K562 (cell line): ENCODE measurements around the gene IRF5. TPM values are rescaled to one million over a fixed set of nuclear protein-coding genes. Genes with fewer than 3 reads are reported as not detected.

Experiments
- BCL6 ChIP-seq: fragments of 250-450 bp; sonication (Bioruptor Pico); IDR thresholded peaks from 2 replicates; pipeline ENCODE4 v1.4.0; 2020
- BDP1 ChIP-seq: IDR thresholded peaks from 3 replicates; pipeline ENCODE4 v1.6.1; 2011; ENCODE audit not compliant: insufficient read length, insufficient read depth
- BRD4 ChIP-seq: fragments of 200-600 bp; sonication (generic); IDR thresholded peaks from 2 replicates; pipeline ENCODE4 v1.6.1; 2017; ENCODE audit warnings: inconsistent platforms
- BRF1 ChIP-seq: IDR thresholded peaks from 3 replicates; pipeline ENCODE4 v1.6.1; 2011; ENCODE audit warnings: borderline replicate concordance, mild to moderate bottlenecking; ENCODE audit not compliant: insufficient read length; ENCODE audit errors: extremely low read depth
- HIVEP1 ChIP-seq: fragments of 250-450 bp; sonication (Bioruptor Pico); IDR thresholded peaks from 2 replicates; pipeline ENCODE4 v1.4.0; 2020; ENCODE audit warnings: mild to moderate bottlenecking
- NCOA1 ChIP-seq: fragments of 450-650 bp; IDR thresholded peaks from 2 replicates; pipeline ENCODE4 v1.6.1; 2016; ENCODE audit warnings: low read depth
- NCOA2 ChIP-seq, 2 experiments: fragments of 450-650 bp; IDR thresholded peaks; 2 replicates each; pipeline ENCODE4 v1.6.1; 2018; ENCODE audit warnings: mild to moderate bottlenecking in 2 of 2, moderate library complexity in 1 of 2; ENCODE audit not compliant: partially characterized antibody in 2 of 2
- STAT5A ChIP-seq: IDR thresholded peaks from 2 replicates; pipeline ENCODE4 v1.6.1; 2012; ENCODE audit warnings: low read length, inconsistent platforms, borderline replicate concordance
- U2AF2 ChIP-seq: fragments of 200-400 bp; formaldehyde crosslinking; optimal IDR thresholded peaks from 2 replicates; pipeline ENCODE3; 2017; ENCODE audit warnings: low read depth, mild to moderate bottlenecking, low read length
- ZNF589 ChIP-seq: fragments of 200-800 bp; sonication (Bioruptor generic); IDR thresholded peaks from 2 replicates; pipeline ENCODE4 v1.6.1; 2016; ENCODE audit warnings: low read depth, missing genetic modification characterization, missing compliant biosample characterization
- ZNF699 ChIP-seq: fragments of 250-450 bp; sonication (Bioruptor Pico); IDR thresholded peaks from 2 replicates; pipeline ENCODE4 v1.8.0; 2021; ENCODE audit warnings: mild to moderate bottlenecking, moderate library complexity; ENCODE audit not compliant: insufficient replicate concordance
- polyA plus RNA-seq, 8 experiments: library from polyadenylated mRNA; depleted of rRNA in 4 of 8; stranded (reverse) in 5 of 8; unstranded in 3 of 8; fragments of >200 nt; fragmentation: Nextera tagmentation in 2 of 8; fragmentation: Illumina TruSeq in 1 of 8; extraction: Ambion mirVana in 2 of 8; extraction: Trizol in 1 of 8; gene quantifications; 2 replicates each; pipeline versions ENCODE4 v1.2.1 to v1.2.3, GENCODE V29; 2011 to 2014; ENCODE audit warnings: inconsistent platforms in 1 of 8, missing spikeins in 1 of 8
- small RNA-seq: library from RNA; depleted of rRNA; stranded (forward); fragments of <200 nt; gene quantifications from one replicate; pipeline ENCODE3, GENCODE V24; 2014
- total RNA-seq, 7 experiments: library from RNA; depleted of rRNA in 6 of 7; stranded (reverse); fragments of >200 nt in 6 of 7; fragmentation: Illumina TruSeq in 2 of 7; extraction: Trizol in 2 of 7; gene quantifications; 2 replicates each; pipeline versions ENCODE4 v1.2.1 to v1.2.3, GENCODE V29; 2011 to 2021; ENCODE audit warnings: low replicate concordance in 1 of 7
- TF ChIP-seq, protein P1 (sequence below): sonication (generic); formaldehyde crosslinking; IDR thresholded peaks from 2 replicates; pipeline ENCODE4 v1.8.0; 2022; ENCODE audit warnings: missing genetic modification reagents, mild to moderate bottlenecking, moderate library complexity, borderline replicate concordance
- TF ChIP-seq, protein P2 (sequence below): sonication (generic); formaldehyde crosslinking; IDR thresholded peaks from 2 replicates; pipeline ENCODE4 v1.8.0; 2022; ENCODE audit warnings: mild to moderate bottlenecking, missing genetic modification reagents

IRF5 gene
- total and polyA plus RNA-seq, 9 of the 15 experiments (the other 6 are each of a cell fraction or from before 2014, with no cell fraction given) = 0.04 TPM; not detected in 8

DNA sequence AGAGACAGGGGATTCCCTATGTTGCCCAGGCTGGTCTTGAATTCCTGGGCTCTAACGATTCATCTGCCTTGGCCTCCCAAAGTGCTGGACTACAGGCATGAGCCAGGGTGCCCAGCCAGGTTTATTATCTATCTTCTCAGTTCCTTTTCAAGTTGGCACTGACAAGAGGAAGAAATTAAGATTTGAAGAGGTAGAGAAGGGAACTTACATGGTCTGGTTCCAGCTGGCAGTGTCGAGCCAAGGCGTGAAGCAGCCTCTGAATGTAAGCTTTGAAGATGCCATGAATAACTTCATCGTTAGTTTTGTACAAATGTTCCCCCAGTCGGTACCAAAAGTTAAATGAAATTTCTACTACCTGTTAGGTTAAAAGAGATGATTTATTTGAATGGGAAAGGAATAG is 59.5 kb downstream of the IRF5 start (continued):
- TF ChIP-seq BDP1 (no peak), ZNF699 (CRISPR knock-in tag) (no peak), HIVEP1 (no peak), ZNF589 (no peak), BRD4 (no peak), BRF1 (no peak), BCL6 (CRISPR knock-in tag) (no peak), NCOA2 (IDR thresholded peaks at IDR 0.05; ENCODE audit: partially characterized antibody in 2 of 2) (no peak), STAT5A (no peak), NCOA1 (no peak), U2AF2 (no peak)
- TF ChIP-seq, protein P1, sequence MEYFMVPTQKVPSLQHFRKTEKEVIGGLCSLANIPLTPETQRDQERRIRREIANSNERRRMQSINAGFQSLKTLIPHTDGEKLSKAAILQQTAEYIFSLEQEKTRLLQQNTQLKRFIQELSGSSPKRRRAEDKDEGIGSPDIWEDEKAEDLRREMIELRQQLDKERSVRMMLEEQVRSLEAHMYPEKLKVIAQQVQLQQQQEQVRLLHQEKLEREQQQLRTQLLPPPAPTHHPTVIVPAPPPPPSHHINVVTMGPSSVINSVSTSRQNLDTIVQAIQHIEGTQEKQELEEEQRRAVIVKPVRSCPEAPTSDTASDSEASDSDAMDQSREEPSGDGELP (CRISPR knock-in tag) = no peak
- TF ChIP-seq, protein P2, sequence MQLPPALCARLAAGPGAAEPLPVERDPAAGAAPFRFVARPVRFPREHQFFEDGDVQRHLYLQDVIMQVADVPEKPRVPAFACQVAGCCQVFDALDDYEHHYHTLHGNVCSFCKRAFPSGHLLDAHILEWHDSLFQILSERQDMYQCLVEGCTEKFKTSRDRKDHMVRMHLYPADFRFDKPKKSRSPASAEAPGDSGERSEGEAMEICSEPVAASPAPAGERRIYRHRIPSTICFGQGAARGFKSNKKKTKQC (CRISPR knock-in tag) = no peak
- TF ChIP-seq, all 486 proteins: peak for 0

Small RNA genes lying within 50 kb of the gene (small RNA-seq; reads per million reads assigned to genes)
- not detected for gene RN7SL306P

Other genes with a start within 250 kb of the IRF5 start
Only the 7 nearest of the 8 such genes appear.
- 171 and 210 TPM in 2 replicates for gene CALU, start 198.6 kb upstream of the IRF5 start, total RNA-seq (2014; rRNA removed)
- 261 and 289 TPM in 2 replicates for gene CALU, start 198.6 kb upstream of the IRF5 start, total RNA-seq (2014; rRNA removed; fragmentation: Illumina TruSeq; extraction: Trizol)
- 252 and 263 TPM in 2 replicates for gene CALU, start 198.6 kb upstream of the IRF5 start, total RNA-seq (2015; rRNA removed; fragmentation: Illumina TruSeq; extraction: Trizol)
- 166 and 170 TPM in 2 replicates for gene CALU, start 198.6 kb upstream of the IRF5 start, total RNA-seq (2021)
- 167 and 193 TPM in 2 replicates for gene CALU, start 198.6 kb upstream of the IRF5 start, polyA plus RNA-seq (2011; rRNA removed)
- 211 and 265 TPM in 2 replicates for gene CALU, start 198.6 kb upstream of the IRF5 start, polyA plus RNA-seq (2014; fragmentation: Illumina TruSeq; extraction: Trizol)
- gene CALU, start 198.6 kb upstream of the IRF5 start, polyA plus RNA-seq (2014; fragmentation: Nextera tagmentation; extraction: Ambion mirVana) = 100 to 1,000 TPM; 215 to 286 TPM
- gene CALU, start 198.6 kb upstream of the IRF5 start, polyA plus RNA-seq (2014; rRNA removed) = 173 and 177 TPM in 2 replicates
- gene OPN1SW, start 162.1 kb upstream of the IRF5 start, total RNA-seq (2014; rRNA removed) = not detected in 2 replicates
- not detected in 2 replicates for gene OPN1SW, start 162.1 kb upstream of the IRF5 start, total RNA-seq (2014; rRNA removed; fragmentation: Illumina TruSeq; extraction: Trizol)
- gene OPN1SW, start 162.1 kb upstream of the IRF5 start, total RNA-seq (2015; rRNA removed; fragmentation: Illumina TruSeq; extraction: Trizol) = not detected in 2 replicates
- not detected in 2 replicates for gene OPN1SW, start 162.1 kb upstream of the IRF5 start, total RNA-seq (2021)
- gene OPN1SW, start 162.1 kb upstream of the IRF5 start, polyA plus RNA-seq (2011; rRNA removed) = not detected in 2 replicates
- not detected in 2 replicates for gene OPN1SW, start 162.1 kb upstream of the IRF5 start, polyA plus RNA-seq (2014; fragmentation: Illumina TruSeq; extraction: Trizol)
- 1 to 10 TPM in 1 of 2 experiments, under 1 TPM in 1; 0.84 to 1.0 TPM for gene OPN1SW, start 162.1 kb upstream of the IRF5 start, polyA plus RNA-seq (2014; fragmentation: Nextera tagmentation; extraction: Ambion mirVana)
- gene OPN1SW, start 162.1 kb upstream of the IRF5 start, polyA plus RNA-seq (2014; rRNA removed) = not detected in 2 replicates
- 17.0 and 23.5 TPM in 2 replicates for gene CCDC136, start 146.0 kb upstream of the IRF5 start, total RNA-seq (2014; rRNA removed)
- 15.3 and 18.8 TPM in 2 replicates for gene CCDC136, start 146.0 kb upstream of the IRF5 start, total RNA-seq (2014; rRNA removed; fragmentation: Illumina TruSeq; extraction: Trizol)
- gene CCDC136, start 146.0 kb upstream of the IRF5 start, total RNA-seq (2015; rRNA removed; fragmentation: Illumina TruSeq; extraction: Trizol) = 27.6 and 28.7 TPM in 2 replicates
- 23.7 and 26.5 TPM in 2 replicates for gene CCDC136, start 146.0 kb upstream of the IRF5 start, total RNA-seq (2021)
- gene CCDC136, start 146.0 kb upstream of the IRF5 start, polyA plus RNA-seq (2011; rRNA removed) = 40.2 and 45.0 TPM in 2 replicates
- 23.5 and 26.9 TPM in 2 replicates for gene CCDC136, start 146.0 kb upstream of the IRF5 start, polyA plus RNA-seq (2014; fragmentation: Illumina TruSeq; extraction: Trizol)
- gene CCDC136, start 146.0 kb upstream of the IRF5 start, polyA plus RNA-seq (2014; fragmentation: Nextera tagmentation; extraction: Ambion mirVana) = 1 to 10 TPM; 2.4 TPM
- 34.8 and 40.8 TPM in 2 replicates for gene CCDC136, start 146.0 kb upstream of the IRF5 start, polyA plus RNA-seq (2014; rRNA removed)
- gene FLNC, start 107.5 kb upstream of the IRF5 start, total RNA-seq (2014; rRNA removed) = 60.7 and 94.5 TPM in 2 replicates
- 11.4 and 18.2 TPM in 2 replicates for gene FLNC, start 107.5 kb upstream of the IRF5 start, total RNA-seq (2014; rRNA removed; fragmentation: Illumina TruSeq; extraction: Trizol)
- gene FLNC, start 107.5 kb upstream of the IRF5 start, total RNA-seq (2015; rRNA removed; fragmentation: Illumina TruSeq; extraction: Trizol) = 28.8 and 33.3 TPM in 2 replicates
- gene FLNC, start 107.5 kb upstream of the IRF5 start, total RNA-seq (2021) = 148 and 155 TPM in 2 replicates
- gene FLNC, start 107.5 kb upstream of the IRF5 start, polyA plus RNA-seq (2011; rRNA removed) = 10.3 and 11.4 TPM in 2 replicates
- gene FLNC, start 107.5 kb upstream of the IRF5 start, polyA plus RNA-seq (2014; fragmentation: Illumina TruSeq; extraction: Trizol) = 32.8 and 55.3 TPM in 2 replicates
- gene FLNC, start 107.5 kb upstream of the IRF5 start, polyA plus RNA-seq (2014; fragmentation: Nextera tagmentation; extraction: Ambion mirVana) = 1 to 10 TPM in 1 of 2 experiments, under 1 TPM in 1; 0.90 to 1.1 TPM
- 29.0 and 34.7 TPM in 2 replicates for gene FLNC, start 107.5 kb upstream of the IRF5 start, polyA plus RNA-seq (2014; rRNA removed)
- 265 and 341 TPM in 2 replicates for gene ATP6V1F, start 75.1 kb upstream of the IRF5 start, total RNA-seq (2014; rRNA removed)
- gene ATP6V1F, start 75.1 kb upstream of the IRF5 start, total RNA-seq (2014; rRNA removed; fragmentation: Illumina TruSeq; extraction: Trizol) = 174 and 206 TPM in 2 replicates
- gene ATP6V1F, start 75.1 kb upstream of the IRF5 start, total RNA-seq (2015; rRNA removed; fragmentation: Illumina TruSeq; extraction: Trizol) = 332 and 336 TPM in 2 replicates
- 378 and 393 TPM in 2 replicates for gene ATP6V1F, start 75.1 kb upstream of the IRF5 start, total RNA-seq (2021)
- 507 and 542 TPM in 2 replicates for gene ATP6V1F, start 75.1 kb upstream of the IRF5 start, polyA plus RNA-seq (2011; rRNA removed)
- gene ATP6V1F, start 75.1 kb upstream of the IRF5 start, polyA plus RNA-seq (2014; fragmentation: Illumina TruSeq; extraction: Trizol) = 604 and 714 TPM in 2 replicates
- gene ATP6V1F, start 75.1 kb upstream of the IRF5 start, polyA plus RNA-seq (2014; fragmentation: Nextera tagmentation; extraction: Ambion mirVana) = 1,000 to 10,000 TPM in 1 of 2 experiments, 100 to 1,000 TPM in 1; 733 to 1,123 TPM
- 568 and 645 TPM in 2 replicates for gene ATP6V1F, start 75.1 kb upstream of the IRF5 start, polyA plus RNA-seq (2014; rRNA removed)
- 0.09 TPM in 1 of 2 replicates, not detected in the other for gene KCP, start 27.2 kb upstream of the IRF5 start, total RNA-seq (2014; rRNA removed)
- gene KCP, start 27.2 kb upstream of the IRF5 start, total RNA-seq (2014; rRNA removed; fragmentation: Illumina TruSeq; extraction: Trizol) = not detected in 2 replicates
- gene KCP, start 27.2 kb upstream of the IRF5 start, total RNA-seq (2015; rRNA removed; fragmentation: Illumina TruSeq; extraction: Trizol) = 0.15 TPM in 1 of 2 replicates, not detected in the other
- gene KCP, start 27.2 kb upstream of the IRF5 start, total RNA-seq (2021) = 0.16 TPM in 1 of 2 replicates, not detected in the other
- 0.07 and 0.09 TPM in 2 replicates for gene KCP, start 27.2 kb upstream of the IRF5 start, polyA plus RNA-seq (2011; rRNA removed)
- not detected in 2 replicates for gene KCP, start 27.2 kb upstream of the IRF5 start, polyA plus RNA-seq (2014; fragmentation: Illumina TruSeq; extraction: Trizol)
- gene KCP, start 27.2 kb upstream of the IRF5 start, polyA plus RNA-seq (2014; fragmentation: Nextera tagmentation; extraction: Ambion mirVana) = under 1 TPM; 0.06 to 0.17 TPM
- 0.09 and 0.15 TPM in 2 replicates for gene KCP, start 27.2 kb upstream of the IRF5 start, polyA plus RNA-seq (2014; rRNA removed)
- 97.4 and 108 TPM in 2 replicates for gene TNPO3, start 117.2 kb downstream of the IRF5 start, total RNA-seq (2014; rRNA removed)
- gene TNPO3, start 117.2 kb downstream of the IRF5 start, total RNA-seq (2014; rRNA removed; fragmentation: Illumina TruSeq; extraction: Trizol) = 110 and 113 TPM in 2 replicates
- 112 and 120 TPM in 2 replicates for gene TNPO3, start 117.2 kb downstream of the IRF5 start, total RNA-seq (2015; rRNA removed; fragmentation: Illumina TruSeq; extraction: Trizol)
- gene TNPO3, start 117.2 kb downstream of the IRF5 start, total RNA-seq (2021) = 111 and 118 TPM in 2 replicates
- gene TNPO3, start 117.2 kb downstream of the IRF5 start, polyA plus RNA-seq (2011; rRNA removed) = 92.3 and 125 TPM in 2 replicates
- 123 and 124 TPM in 2 replicates for gene TNPO3, start 117.2 kb downstream of the IRF5 start, polyA plus RNA-seq (2014; fragmentation: Illumina TruSeq; extraction: Trizol)
- gene TNPO3, start 117.2 kb downstream of the IRF5 start, polyA plus RNA-seq (2014; fragmentation: Nextera tagmentation; extraction: Ambion mirVana) = 10 to 100 TPM; 35.8 to 46.0 TPM
- gene TNPO3, start 117.2 kb downstream of the IRF5 start, polyA plus RNA-seq (2014; rRNA removed) = 87.2 and 93.9 TPM in 2 replicates